Trophoblast cell (in vitro differentiated cells and primary cell): Measurements from ENCODE around the gene PHC1.

Source experiments
- DNase-seq, 2 donors: peaks; one replicate each; pipeline ENCODE4 v3.0.0-alpha.2; 2016
- H2AFZ ChIP-seq: 2 replicates; pipeline ENCODE4 v1.6.1; 2013; ENCODE audit warnings: low read length, moderate library complexity, mild to moderate bottlenecking; ENCODE audit not compliant: insufficient read depth, poor library complexity
- H2AK5ac ChIP-seq: 2 replicates; pipeline ENCODE4 v1.6.1; 2013; ENCODE audit warnings: mild to moderate bottlenecking, low read length
- H2BK120ac ChIP-seq: 2 replicates; pipeline ENCODE4 v1.6.1; 2013; ENCODE audit warnings: low read length, mild to moderate bottlenecking, moderate library complexity; ENCODE audit not compliant: insufficient read depth, poor library complexity
- H2BK12ac ChIP-seq: 2 replicates; pipeline ENCODE4 v1.6.1; 2013; ENCODE audit warnings: mild to moderate bottlenecking, low read length, moderate library complexity
- H2BK5ac ChIP-seq: 2 replicates; pipeline ENCODE4 v1.6.1; 2013; ENCODE audit warnings: low read length, low read depth, moderate library complexity, mild to moderate bottlenecking; ENCODE audit not compliant: poor library complexity
- H3K14ac ChIP-seq: 2 replicates; pipeline ENCODE4 v1.6.1; 2013; ENCODE audit warnings: mild to moderate bottlenecking, low read length
- H3K18ac ChIP-seq: 2 replicates; pipeline ENCODE4 v1.6.1; 2013; ENCODE audit warnings: mild to moderate bottlenecking, low read length
- H3K23ac ChIP-seq: 2 replicates; pipeline ENCODE4 v1.6.1; 2013; ENCODE audit warnings: low read length
- H3K27ac ChIP-seq: 2 replicates; pipeline ENCODE4 v1.5.1; 2013; ENCODE audit warnings: low read depth, mild to moderate bottlenecking, inconsistent platforms, low read length, moderate library complexity
- H3K27me3 ChIP-seq: 2 replicates; pipeline ENCODE4 v1.6.1; 2013; ENCODE audit warnings: inconsistent platforms, mild to moderate bottlenecking, low read length, moderate library complexity; ENCODE audit not compliant: insufficient read depth
- H3K36me3 ChIP-seq, 2 experiments: 1 replicate in 1 of 2; 2 replicates in 1 of 2; pipeline ENCODE4 v1.6.1; 2013; ENCODE audit warnings: low read length in 2 of 2, mild to moderate bottlenecking in 2 of 2, moderate library complexity in 1 of 2; ENCODE audit not compliant: insufficient read depth in 2 of 2, control insufficient read depth in 1 of 2
- H3K4ac ChIP-seq: 2 replicates; pipeline ENCODE4 v1.6.1; 2013; ENCODE audit warnings: low read depth, mild to moderate bottlenecking, low read length, moderate library complexity
- H3K4me1 ChIP-seq, 2 experiments: 1 replicate in 1 of 2; 2 replicates in 1 of 2; pipeline ENCODE4 v1.6.1; 2013; ENCODE audit warnings: low read length in 2 of 2, mild to moderate bottlenecking in 2 of 2, moderate library complexity in 1 of 2; ENCODE audit not compliant: insufficient read depth in 2 of 2, control insufficient read depth in 1 of 2
- H3K4me2 ChIP-seq: 2 replicates; pipeline ENCODE4 v1.6.1; 2013; ENCODE audit warnings: inconsistent platforms, mild to moderate bottlenecking, low read length, moderate library complexity
- H3K4me3 ChIP-seq: 2 replicates; pipeline ENCODE4 v1.5.1; 2013; ENCODE audit warnings: mild to moderate bottlenecking, low read depth, low read length, inconsistent platforms
- H3K79me1 ChIP-seq: one replicate; pipeline ENCODE4 v1.6.1; 2013; ENCODE audit warnings: low read length
- H3K79me2 ChIP-seq: 2 replicates; pipeline ENCODE4 v1.6.1; 2013; ENCODE audit warnings: low read length, mild to moderate bottlenecking; ENCODE audit not compliant: control insufficient read depth, insufficient read depth, poor library complexity
- H3K9ac ChIP-seq: 2 replicates; pipeline ENCODE4 v1.6.1; 2013; ENCODE audit warnings: mild to moderate bottlenecking, low read length
- H3K9me3 ChIP-seq: 2 replicates; pipeline ENCODE4 v1.6.1; 2013; ENCODE audit warnings: low read depth, mild to moderate bottlenecking, control low read depth, inconsistent platforms, low read length; ENCODE audit not compliant: insufficient read depth
- H4K12ac ChIP-seq: 2 replicates; pipeline ENCODE4 v1.6.1; 2013; ENCODE audit warnings: low read depth, mild to moderate bottlenecking, low read length, moderate library complexity
- H4K8ac ChIP-seq: 2 replicates; pipeline ENCODE4 v1.6.1; 2013; ENCODE audit warnings: low read depth, mild to moderate bottlenecking, low read length, moderate library complexity
- H4K91ac ChIP-seq: one replicate; pipeline ENCODE4 v1.6.1; 2013; ENCODE audit warnings: low read depth, mild to moderate bottlenecking, low read length, moderate library complexity
- WGBS: extraction: QIAGEN DNeasy Blood & Tissue Kit; methylation state at CpG from one replicate; pipeline ENCODE4 v1.1.7; 2013; ENCODE audit warnings: missing lambda C conversion rate; ENCODE audit not compliant: insufficient read length, insufficient coverage; ENCODE audit errors: extremely low coverage; 5-methylcytosine and 5-hydroxymethylcytosine counted together

PHC1 gene

GRCh38 chr12:8941691-8942478 lies 27.6 kb downstream of the PHC1 start:
- H3K9me3 ChIP-seq = no peaks in the 10 kb centered on the region
- no peak overlapping the region for H4K91ac ChIP-seq
- no peaks in the 10 kb centered on the region for H3K79me1 ChIP-seq
- no peaks in the 10 kb centered on the region for H3K4me1 ChIP-seq
- H3K14ac ChIP-seq = no peak overlapping the region
- no peak overlapping the region for H2BK5ac ChIP-seq
- H4K8ac ChIP-seq = no peak overlapping the region
- no peak overlapping the region for H3K23ac ChIP-seq
- no peaks in the 10 kb centered on the region for H3K79me2 ChIP-seq
- no peak overlapping the region for H3K4me3 ChIP-seq
- no peak for DNase-seq
- no peak overlapping the region for H3K27ac ChIP-seq
- H2BK120ac ChIP-seq = no peak overlapping the region
- H2AK5ac ChIP-seq = no peak overlapping the region
- H2BK12ac ChIP-seq = no peak overlapping the region
- no peak overlapping the region for H3K9ac ChIP-seq
- no CpG with 5 or more reads among the region's 5 CpGs for WGBS
- no peaks in the 10 kb centered on the region for H3K27me3 ChIP-seq
- no peak overlapping the region for H3K4me2 ChIP-seq
- peaks cover 23 to 39% of the 10 kb centered on the region in 2 experiments for H3K36me3 ChIP-seq
- no peak overlapping the region for H3K18ac ChIP-seq
- H2AFZ ChIP-seq = no peak overlapping the region
- H4K12ac ChIP-seq = no peak overlapping the region
- H3K4ac ChIP-seq = no peak overlapping the region

GRCh38 chr12:8943565-8944186 lies 29.4 kb downstream of the PHC1 start:
- no peak overlapping the region for H3K18ac ChIP-seq
- H4K12ac ChIP-seq = no peak overlapping the region
- no peak overlapping the region for H3K14ac ChIP-seq
- no peak overlapping the region for H3K4me2 ChIP-seq
- H2AFZ ChIP-seq = no peak overlapping the region
- H2BK12ac ChIP-seq = no peak overlapping the region
- no peak overlapping the region for H3K9ac ChIP-seq
- H3K4me1 ChIP-seq = peaks cover 1 to 2% of the 10 kb centered on the region in 2 experiments
- H4K91ac ChIP-seq = no peak overlapping the region
- no peak overlapping the region for H4K8ac ChIP-seq
- H2AK5ac ChIP-seq = no peak overlapping the region
- H3K36me3 ChIP-seq = peaks cover 19 to 32% of the 10 kb centered on the region in 2 experiments
- no peak overlapping the region for H2BK120ac ChIP-seq
- no peak overlapping the region for H2BK5ac ChIP-seq
- no peak overlapping the region for H3K4me3 ChIP-seq
- H3K23ac ChIP-seq = no peak overlapping the region
- no peak overlapping the region for H3K27ac ChIP-seq
- WGBS = no CpG with 5 or more reads among the region's 10 CpGs
- H3K27me3 ChIP-seq = no peaks in the 10 kb centered on the region
- DNase-seq = no peak
- H3K9me3 ChIP-seq = no peaks in the 10 kb centered on the region
- no peak overlapping the region for H3K4ac ChIP-seq
- H3K79me1 ChIP-seq = no peaks in the 10 kb centered on the region
- H3K79me2 ChIP-seq = no peaks in the 10 kb centered on the region

GRCh38 chr12:8946733-8947132 lies 32.4 kb downstream of the PHC1 start:
- H3K4me3 ChIP-seq = no peak overlapping the region
- no peak overlapping the region for H3K14ac ChIP-seq
- no peak overlapping the region for H3K4me2 ChIP-seq

GRCh38 chr12:8947737-8948136 lies 33.4 kb downstream of the PHC1 start:
- H3K9ac ChIP-seq = no peak overlapping the region
- no peak overlapping the region for H3K4me2 ChIP-seq
- H4K12ac ChIP-seq = no peak overlapping the region
- H4K91ac ChIP-seq = no peak overlapping the region
- H4K8ac ChIP-seq = no peak overlapping the region
- H3K27me3 ChIP-seq = no peaks in the 10 kb centered on the region
- H3K4ac ChIP-seq = peak overlapping the region; percentile 58
- no peak overlapping the region for H3K18ac ChIP-seq
- H3K79me2 ChIP-seq = peaks cover 7% of the 10 kb centered on the region
- no peak overlapping the region for H2BK5ac ChIP-seq
- H2BK12ac ChIP-seq = no peak overlapping the region
- no peak overlapping the region for H2AK5ac ChIP-seq
- H2AFZ ChIP-seq = no peak overlapping the region
- H2BK120ac ChIP-seq = no peak overlapping the region
- DNase-seq = no peak
- peaks cover 2 to 4% of the 10 kb centered on the region in 2 experiments for H3K4me1 ChIP-seq
- no peaks in the 10 kb centered on the region for H3K9me3 ChIP-seq
- H3K36me3 ChIP-seq = peaks cover 12 to 20% of the 10 kb centered on the region in 2 experiments
- H3K4me3 ChIP-seq = no peak overlapping the region
- H3K79me1 ChIP-seq = peaks cover 9% of the 10 kb centered on the region
- no peak overlapping the region for H3K14ac ChIP-seq
- H3K27ac ChIP-seq = no peak overlapping the region
- no peak overlapping the region for H3K23ac ChIP-seq

More at GRCh38 chr12:8946733-8947132, 32.4 kb downstream of the PHC1 start:
- Histone ChIP-seq H3K27ac (no peak overlapping the region), H2BK12ac (no peak overlapping the region), H3K4ac (no peak overlapping the region), H3K9me3 (no peaks in the 10 kb centered on the region), H4K12ac (no peak overlapping the region), H3K79me1 (peaks cover 9% of the 10 kb centered on the region), H4K91ac (no peak overlapping the region), H3K23ac (no peak overlapping the region), H3K36me3 (peaks cover 16 to 26% of the 10 kb centered on the region in 2 experiments), H3K18ac (no peak overlapping the region), H2BK5ac (no peak overlapping the region), H2AK5ac (no peak overlapping the region), H3K79me2 (peaks cover 7% of the 10 kb centered on the region), H4K8ac (no peak overlapping the region), H3K27me3 (no peaks in the 10 kb centered on the region), H2BK120ac (no peak overlapping the region), H3K9ac (no peak overlapping the region), H2AFZ (no peak overlapping the region), H3K4me1 (peaks cover 2 to 4% of the 10 kb centered on the region in 2 experiments)
- no CpG with 5 or more reads among the region's 1 CpG for WGBS
- no peak for DNase-seq
